GM21619 (cell line): Measurements from ENCODE around the gene PAK3.
A peak's percentile ranks its signal among the peaks of the same experiment; 100 is the strongest.

Experiments
- ATAC-seq: cut with Tn5 transposase; IDR thresholded peaks from one replicate; pipeline ENCODE4 v1.9.1; 2021; ENCODE audit not compliant: unreplicated experiment

The PAK3 gene

GRCh38 chrX:111095974-111096895, at the start of gene PAK3:
TSS of gene PAK3 (plus strand) at chrX:111096191. CDS start at chrX:111123104, 26,913 bp downstream.
- no peak for ATAC-seq

GRCh38 chrX:111047575-111047974, 48.4 kb upstream of the PAK3 start:
- no peak for ATAC-seq

GRCh38 chrX:111052478-111052877, 43.5 kb upstream of the PAK3 start:
- ATAC-seq = no peak

- no peak for ATAC-seq
Measured at GRCh38 chrX:111071542-111072277, 24.3 kb upstream of the PAK3 start.

- no peak for ATAC-seq
Measured at GRCh38 chrX:111083081-111083480, 12.9 kb upstream of the PAK3 start.

DNA sequence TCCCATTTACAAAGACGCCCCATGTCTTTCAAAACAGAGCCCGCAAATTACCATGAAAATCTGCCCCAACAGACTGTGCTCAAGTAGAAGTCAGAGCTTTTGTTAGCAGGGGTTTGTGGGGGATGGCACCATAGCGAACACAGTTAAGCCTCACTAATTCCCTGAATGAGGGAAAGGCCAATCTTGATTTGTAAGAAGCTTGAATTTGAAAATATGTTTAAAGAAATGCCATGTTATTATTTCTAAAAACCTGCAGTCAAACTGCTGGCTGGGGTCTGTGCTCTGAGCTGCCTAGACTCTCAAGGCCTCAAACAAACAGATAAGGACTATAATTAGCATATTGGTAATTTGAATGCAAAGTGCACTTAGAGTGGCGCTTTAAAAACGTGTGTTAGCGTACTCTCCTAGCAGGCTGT, 9.4 kb upstream of the PAK3 start:
- no peak for ATAC-seq

- no peak for ATAC-seq
Measured at GRCh38 chrX:111088628-111089027, 7.4 kb upstream of the PAK3 start.

DNA sequence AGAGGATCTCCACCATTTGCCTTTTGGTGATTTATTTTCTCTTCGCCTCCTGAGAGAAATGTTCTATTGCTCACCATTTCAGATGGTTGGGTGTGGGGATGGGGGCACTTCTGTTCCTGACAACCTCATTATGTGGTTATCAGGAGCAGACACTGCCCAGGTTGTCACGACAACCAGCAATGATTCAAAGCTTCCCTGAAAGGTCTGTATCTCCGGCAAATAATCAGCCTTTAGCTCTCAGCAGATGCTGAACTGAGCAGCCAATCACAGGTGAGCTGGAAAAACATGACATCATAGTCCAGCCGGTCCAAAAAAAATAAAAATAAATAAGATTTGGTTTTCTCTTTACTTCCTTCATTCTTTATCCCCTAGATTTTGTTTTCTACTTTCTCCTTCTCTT, 5.5 kb upstream of the PAK3 start:
- ATAC-seq = no peak

DNA sequence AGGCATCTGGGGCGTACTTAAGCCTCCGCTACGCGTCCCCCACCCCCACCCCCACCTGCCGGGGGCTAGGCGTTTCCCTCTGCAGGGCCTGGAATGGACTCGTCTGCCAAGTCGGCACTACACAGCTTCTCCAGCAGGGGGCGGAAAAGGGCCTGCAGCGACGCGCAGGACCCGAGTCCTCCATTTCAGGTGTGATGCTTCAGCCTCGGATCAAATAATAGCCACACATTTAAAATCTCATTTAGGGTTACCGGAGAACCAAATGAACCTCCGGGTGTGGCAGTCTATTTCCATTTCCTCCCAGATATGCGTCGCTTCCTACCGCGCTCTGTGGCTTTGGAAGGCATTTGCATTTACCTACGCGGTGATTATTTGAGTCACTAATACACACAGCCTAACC, 2.9 kb downstream of the PAK3 start:
- peak; percentile 68 for ATAC-seq

- ATAC-seq = no peak
Measured at GRCh38 chrX:111100191-111100590, 4.2 kb downstream of the PAK3 start.

- ATAC-seq = no peak
Measured at GRCh38 chrX:111101580-111101979, 5.6 kb downstream of the PAK3 start.

DNA sequence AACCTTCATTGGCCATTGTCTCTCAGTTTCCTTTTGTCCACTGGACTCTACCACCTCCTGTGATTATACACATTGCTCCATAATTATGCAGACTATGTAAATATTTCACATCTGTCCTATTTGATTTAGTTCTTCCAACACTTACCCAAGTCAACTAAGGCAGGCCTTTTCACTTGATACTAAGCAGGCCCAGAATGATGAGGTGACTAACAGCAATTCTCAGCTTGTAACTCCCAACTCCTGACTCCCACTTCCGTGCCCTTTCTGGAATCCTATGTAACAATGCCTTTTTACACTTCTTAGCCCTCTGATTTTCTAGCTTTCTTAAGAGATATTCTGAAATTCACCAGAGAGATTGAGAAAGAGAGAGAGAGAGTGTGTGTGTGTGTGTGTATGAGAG, 6.6 kb downstream of the PAK3 start:
- no peak for ATAC-seq

- ATAC-seq = no peak
Measured at GRCh38 chrX:111103246-111103645, 7.3 kb downstream of the PAK3 start.

GRCh38 chrX:111110098-111110775, 14.2 kb downstream of the PAK3 start:
- no peak for ATAC-seq

GRCh38 chrX:111114806-111115205, 18.8 kb downstream of the PAK3 start:
- ATAC-seq = peak; percentile 73

DNA sequence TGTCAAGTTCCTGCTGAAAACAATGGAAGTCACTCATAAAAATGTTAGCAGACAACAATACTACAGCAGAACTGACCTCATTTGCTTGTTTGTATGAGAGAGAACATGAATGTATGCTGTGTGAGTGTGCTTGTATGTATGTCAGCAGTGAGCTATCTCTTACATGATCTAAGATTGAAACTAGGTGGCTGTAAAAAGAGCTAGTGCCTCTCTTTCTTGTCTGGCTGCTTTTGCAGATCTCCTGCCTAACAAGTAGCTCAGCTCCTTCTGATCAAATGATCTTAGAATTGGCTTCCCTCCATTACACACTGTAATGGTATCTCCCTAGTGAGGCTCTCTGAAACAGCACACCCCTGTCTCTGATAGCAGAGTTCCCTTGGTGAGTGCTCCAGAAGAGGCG, 20.7 kb downstream of the PAK3 start:
- no peak for ATAC-seq

DNA sequence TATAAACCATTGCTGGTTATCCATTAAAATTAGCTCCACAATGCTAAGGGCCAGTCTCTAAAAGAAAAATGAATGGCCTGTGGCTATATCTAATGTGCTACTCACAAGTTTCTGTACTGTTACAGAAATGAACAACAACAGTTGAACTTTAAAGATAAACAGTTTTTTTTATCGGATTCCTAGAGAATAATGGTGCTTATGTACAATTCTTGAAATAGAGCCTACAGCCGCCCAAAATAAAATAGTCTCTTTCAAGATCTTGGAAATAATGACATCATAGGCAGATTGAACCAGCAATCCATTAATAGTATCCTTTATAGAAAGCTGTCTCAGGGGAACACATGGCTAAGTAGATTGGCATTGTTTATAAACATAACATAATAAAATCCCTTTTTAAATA, 23.4 kb downstream of the PAK3 start:
- ATAC-seq = no peak

GRCh38 chrX:111123125-111123524, 27.1 kb downstream of the PAK3 start:
- ATAC-seq = peak; percentile 51

DNA sequence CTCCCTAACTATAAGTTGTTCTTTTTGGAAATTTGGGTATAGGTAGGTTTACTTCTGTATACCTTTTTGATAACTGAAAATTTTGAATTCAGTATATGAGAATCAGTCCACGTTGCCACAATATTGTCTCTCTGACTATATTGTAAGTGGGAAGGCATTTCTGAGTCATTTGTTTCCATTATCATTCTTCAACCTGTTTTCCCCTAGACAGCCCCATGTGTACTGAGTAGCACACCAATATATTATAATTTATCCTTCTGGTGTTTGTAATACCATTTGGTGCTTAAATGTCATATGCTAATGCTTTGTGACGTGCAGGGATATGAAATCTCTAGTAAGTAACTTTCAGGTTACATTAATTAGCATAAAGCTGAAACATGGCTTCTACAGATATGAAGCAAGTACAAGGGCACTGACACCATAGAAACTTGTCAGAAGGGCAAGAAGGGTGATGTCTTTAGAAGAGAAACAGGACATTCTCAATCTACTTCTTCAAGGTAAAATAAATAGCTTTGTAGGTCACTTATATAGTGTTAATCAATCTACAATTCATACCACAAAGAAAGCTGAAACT, 27.7 kb downstream of the PAK3 start:
- ATAC-seq = peak; percentile 35

DNA sequence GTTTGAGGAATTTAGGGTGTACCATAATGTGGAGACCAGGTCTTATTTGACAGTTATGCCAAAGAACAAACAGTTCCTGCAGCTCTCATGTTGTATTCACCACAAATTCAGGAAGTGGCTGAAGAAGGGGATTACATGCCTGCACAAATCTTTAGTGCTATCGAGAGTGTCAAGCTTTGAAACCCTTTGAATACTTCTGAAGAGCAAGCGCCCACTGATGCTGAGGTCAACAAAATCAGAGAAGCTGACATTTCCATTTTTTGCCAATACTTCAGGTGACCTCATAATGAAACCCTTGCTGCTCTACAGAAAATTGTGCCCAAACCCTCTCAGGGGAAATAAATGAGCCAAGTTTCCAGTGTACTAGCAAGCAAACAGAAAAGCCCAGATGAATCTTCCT, 28.4 kb downstream of the PAK3 start:
- peak; percentile 55 for ATAC-seq

GRCh38 chrX:111127038-111127437, 31.0 kb downstream of the PAK3 start:
- ATAC-seq = no peak
